Stomach (tissue), 4 donors: ENCODE data around the gene EPC2.

Experiments used
- EP300 ChIP-seq: sonication (generic); formaldehyde crosslinking; IDR thresholded peaks from one replicate; pipeline ENCODE4 v1.6.1; 2017; ENCODE audit warnings: antibody characterized with exemption
- POLR2A ChIP-seq, 4 donors: fragments of 450-650 bp; IDR thresholded peaks; one replicate each; pipeline ENCODE4 v1.6.1; 2016; ENCODE audit warnings: antibody characterized with exemption in 4 of 4, control low read depth in 2 of 4, mild to moderate bottlenecking in 1 of 4, moderate library complexity in 1 of 4
- TF ChIP-seq, protein P1 (sequence below), 7 experiments: fragments of 450-650 bp in 4 of 7; fragments of 200-600 bp in 3 of 7; sonication (generic) in 3 of 7; IDR thresholded peaks; one replicate each; pipeline ENCODE4 v1.5.1; 2016 to 2019; ENCODE audit warnings: antibody characterized with exemption in 7 of 7, control low read depth in 2 of 7, mild to moderate bottlenecking in 1 of 7

DNA sequence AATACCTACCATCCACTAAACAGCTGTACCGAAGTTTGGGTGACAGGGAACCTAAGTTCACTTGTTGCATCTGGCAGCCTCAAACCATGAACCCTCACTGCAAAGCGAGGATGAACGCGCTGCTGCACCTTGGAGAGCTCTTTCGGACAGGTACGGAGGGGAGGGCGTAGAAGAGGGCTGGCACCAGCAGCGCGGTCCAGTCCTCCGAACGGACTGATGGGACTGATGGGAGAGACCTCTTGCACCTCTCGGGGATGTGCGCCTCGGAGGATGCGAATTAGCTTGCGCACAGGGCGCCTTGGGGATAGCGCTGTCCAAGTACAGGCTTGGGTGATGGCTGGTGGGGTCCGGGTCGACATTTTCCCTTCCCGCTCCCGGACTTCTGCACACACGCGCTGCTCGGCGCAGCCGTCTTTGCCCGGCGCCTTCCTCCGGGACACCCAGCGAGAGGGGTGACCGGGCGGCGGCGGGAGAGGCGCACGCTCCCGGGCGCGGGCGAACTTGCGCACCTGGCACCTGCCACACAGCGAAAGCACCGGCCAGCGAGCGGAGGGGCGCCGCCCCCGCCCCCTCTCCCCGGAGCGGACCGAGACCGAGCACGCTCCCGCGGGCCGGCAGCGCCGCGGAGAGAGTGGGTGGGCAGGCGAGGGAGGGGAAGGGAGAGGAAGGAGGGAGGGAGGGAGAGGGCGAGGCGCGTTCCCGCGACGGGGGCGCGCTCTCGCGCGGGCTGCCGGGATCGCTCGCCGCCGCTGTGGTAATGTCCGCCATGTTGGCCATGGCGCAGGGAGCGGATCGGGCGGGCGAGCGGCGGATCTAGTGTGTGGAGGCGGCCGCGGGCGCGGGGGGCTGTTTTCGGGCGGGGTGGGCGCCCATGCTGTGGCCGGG is at the start of gene EPC2:
- TF ChIP-seq, protein P1, sequence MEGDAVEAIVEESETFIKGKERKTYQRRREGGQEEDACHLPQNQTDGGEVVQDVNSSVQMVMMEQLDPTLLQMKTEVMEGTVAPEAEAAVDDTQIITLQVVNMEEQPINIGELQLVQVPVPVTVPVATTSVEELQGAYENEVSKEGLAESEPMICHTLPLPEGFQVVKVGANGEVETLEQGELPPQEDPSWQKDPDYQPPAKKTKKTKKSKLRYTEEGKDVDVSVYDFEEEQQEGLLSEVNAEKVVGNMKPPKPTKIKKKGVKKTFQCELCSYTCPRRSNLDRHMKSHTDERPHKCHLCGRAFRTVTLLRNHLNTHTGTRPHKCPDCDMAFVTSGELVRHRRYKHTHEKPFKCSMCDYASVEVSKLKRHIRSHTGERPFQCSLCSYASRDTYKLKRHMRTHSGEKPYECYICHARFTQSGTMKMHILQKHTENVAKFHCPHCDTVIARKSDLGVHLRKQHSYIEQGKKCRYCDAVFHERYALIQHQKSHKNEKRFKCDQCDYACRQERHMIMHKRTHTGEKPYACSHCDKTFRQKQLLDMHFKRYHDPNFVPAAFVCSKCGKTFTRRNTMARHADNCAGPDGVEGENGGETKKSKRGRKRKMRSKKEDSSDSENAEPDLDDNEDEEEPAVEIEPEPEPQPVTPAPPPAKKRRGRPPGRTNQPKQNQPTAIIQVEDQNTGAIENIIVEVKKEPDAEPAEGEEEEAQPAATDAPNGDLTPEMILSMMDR (IDR thresholded peaks at IDR 0.05), result no peak
- no peak for TF ChIP-seq EP300
- no peak for TF ChIP-seq POLR2A (IDR thresholded peaks at IDR 0.05)
